ENCODE measurements around the gene TMEM97.

TMEM97 gene

GRCh38 chr17:28341516-28341915, 22.5 kb downstream of the TMEM97 start:
- Histone ChIP-seq H3K36me3 (ENCODE audit: control insufficient read depth, low read depth, low read length) (peaks cover 27% of the 10 kb centered on the region), H3K27me3 (ENCODE audit: control insufficient read depth, insufficient read depth, low read length) (no peaks in the 10 kb centered on the region), H3K9me3 (ENCODE audit: control insufficient read depth, low read depth, low read length) (no peaks in the 10 kb centered on the region), H3K4me1 (ENCODE audit: control insufficient read depth, low read depth, low read length) (peaks cover 6% of the 10 kb centered on the region), H3K9ac (ENCODE audit: low read length) (no peak overlapping the region), H3K27ac (ENCODE audit: low read length) (no peak overlapping the region), H3K4me3 (ENCODE audit: low read length) (no peak overlapping the region)

- no peak overlapping the region for H3K9ac ChIP-seq (ENCODE audit: low read length)
- peaks cover 34% of the 10 kb centered on the region for H3K36me3 ChIP-seq (ENCODE audit: control insufficient read depth, low read depth, low read length)
- no peaks in the 10 kb centered on the region for H3K4me1 ChIP-seq (ENCODE audit: control insufficient read depth, low read depth, low read length)
- no peak overlapping the region for H3K4me3 ChIP-seq (ENCODE audit: low read length)
- no peaks in the 10 kb centered on the region for H3K27me3 ChIP-seq (ENCODE audit: control insufficient read depth, insufficient read depth, low read length)
- H3K27ac ChIP-seq (ENCODE audit: low read length): no peak overlapping the region
- H3K9me3 ChIP-seq (ENCODE audit: control insufficient read depth, low read depth, low read length): no peaks in the 10 kb centered on the region
Observed at GRCh38 chr17:28342313-28342712, 23.3 kb downstream of the TMEM97 start.

GRCh38 chr17:28343491-28343932, 24.5 kb downstream of the TMEM97 start:
- Histone ChIP-seq H3K27ac (ENCODE audit: low read length) (no peak overlapping the region), H3K27me3 (ENCODE audit: control insufficient read depth, insufficient read depth, low read length) (no peaks in the 10 kb centered on the region), H3K9ac (ENCODE audit: low read length) (no peak overlapping the region), H3K9me3 (ENCODE audit: control insufficient read depth, low read depth, low read length) (no peaks in the 10 kb centered on the region), H3K4me3 (ENCODE audit: low read length) (no peak overlapping the region), H3K36me3 (ENCODE audit: control insufficient read depth, low read depth, low read length) (peaks cover 44% of the 10 kb centered on the region), H3K4me1 (ENCODE audit: control insufficient read depth, low read depth, low read length) (no peaks in the 10 kb centered on the region)

GRCh38 chr17:28344011-28344410, 25.0 kb downstream of the TMEM97 start:
- Histone ChIP-seq H3K4me1 (ENCODE audit: control insufficient read depth, low read depth, low read length) (no peaks in the 10 kb centered on the region), H3K27me3 (ENCODE audit: control insufficient read depth, insufficient read depth, low read length) (no peaks in the 10 kb centered on the region), H3K9me3 (ENCODE audit: control insufficient read depth, low read depth, low read length) (no peaks in the 10 kb centered on the region), H3K9ac (ENCODE audit: low read length) (no peak overlapping the region), H3K27ac (ENCODE audit: low read length) (no peak overlapping the region), H3K4me3 (ENCODE audit: low read length) (no peak overlapping the region), H3K36me3 (ENCODE audit: control insufficient read depth, low read depth, low read length) (peaks cover 49% of the 10 kb centered on the region)

GRCh38 chr17:28344435-28344901, 25.5 kb downstream of the TMEM97 start:
- H3K4me1 ChIP-seq (ENCODE audit: control insufficient read depth, low read depth, low read length): no peaks in the 10 kb centered on the region
- H3K27me3 ChIP-seq (ENCODE audit: control insufficient read depth, insufficient read depth, low read length): no peaks in the 10 kb centered on the region
- H3K27ac ChIP-seq (ENCODE audit: low read length): no peak overlapping the region
- no peak overlapping the region for H3K4me3 ChIP-seq (ENCODE audit: low read length)
- H3K36me3 ChIP-seq (ENCODE audit: control insufficient read depth, low read depth, low read length): peaks cover 50% of the 10 kb centered on the region
- no peaks in the 10 kb centered on the region for H3K9me3 ChIP-seq (ENCODE audit: control insufficient read depth, low read depth, low read length)
- no peak overlapping the region for H3K9ac ChIP-seq (ENCODE audit: low read length)

- Histone ChIP-seq H3K27ac (ENCODE audit: low read length) (no peak overlapping the region), H3K9ac (ENCODE audit: low read length) (no peak overlapping the region), H3K4me3 (ENCODE audit: low read length) (no peak overlapping the region), H3K27me3 (ENCODE audit: control insufficient read depth, insufficient read depth, low read length) (no peaks in the 10 kb centered on the region), H3K9me3 (ENCODE audit: control insufficient read depth, low read depth, low read length) (no peaks in the 10 kb centered on the region), H3K36me3 (ENCODE audit: control insufficient read depth, low read depth, low read length) (peaks cover 61% of the 10 kb centered on the region), H3K4me1 (ENCODE audit: control insufficient read depth, low read depth, low read length) (no peaks in the 10 kb centered on the region)
Observed at GRCh38 chr17:28345419-28346198, 26.6 kb downstream of the TMEM97 start.

GRCh38 chr17:28346199-28346580, 27.2 kb downstream of the TMEM97 start:
- Histone ChIP-seq H3K27ac (ENCODE audit: low read length) (no peak overlapping the region), H3K36me3 (ENCODE audit: control insufficient read depth, low read depth, low read length) (peaks cover 66% of the 10 kb centered on the region), H3K27me3 (ENCODE audit: control insufficient read depth, insufficient read depth, low read length) (no peaks in the 10 kb centered on the region)

GRCh38 chr17:28346746-28347246, 27.8 kb downstream of the TMEM97 start:
- Histone ChIP-seq H3K9me3 (ENCODE audit: control insufficient read depth, low read depth, low read length) (no peaks in the 10 kb centered on the region), H3K9ac (ENCODE audit: low read length) (no peak overlapping the region), H3K27me3 (ENCODE audit: control insufficient read depth, insufficient read depth, low read length) (no peaks in the 10 kb centered on the region), H3K27ac (ENCODE audit: low read length) (no peak overlapping the region), H3K4me1 (ENCODE audit: control insufficient read depth, low read depth, low read length) (no peaks in the 10 kb centered on the region), H3K36me3 (ENCODE audit: control insufficient read depth, low read depth, low read length) (peaks cover 69% of the 10 kb centered on the region), H3K4me3 (ENCODE audit: low read length) (no peak overlapping the region)

More at GRCh38 chr17:28346199-28346580, 27.2 kb downstream of the TMEM97 start:
- H3K9ac ChIP-seq (ENCODE audit: low read length): no peak overlapping the region
- H3K4me1 ChIP-seq (ENCODE audit: control insufficient read depth, low read depth, low read length): no peaks in the 10 kb centered on the region
- H3K9me3 ChIP-seq (ENCODE audit: control insufficient read depth, low read depth, low read length): no peaks in the 10 kb centered on the region
- H3K4me3 ChIP-seq (ENCODE audit: low read length): no peak overlapping the region

GRCh38 chr17:28347261-28347891, 28.4 kb downstream of the TMEM97 start:
- Histone ChIP-seq H3K9ac (ENCODE audit: low read length) (no peak overlapping the region), H3K4me3 (ENCODE audit: low read length) (no peak overlapping the region), H3K27me3 (ENCODE audit: control insufficient read depth, insufficient read depth, low read length) (no peaks in the 10 kb centered on the region), H3K36me3 (ENCODE audit: control insufficient read depth, low read depth, low read length) (peaks cover 69% of the 10 kb centered on the region), H3K9me3 (ENCODE audit: control insufficient read depth, low read depth, low read length) (no peaks in the 10 kb centered on the region), H3K4me1 (ENCODE audit: control insufficient read depth, low read depth, low read length) (no peaks in the 10 kb centered on the region), H3K27ac (ENCODE audit: low read length) (no peak overlapping the region)

- H3K27ac ChIP-seq (ENCODE audit: low read length): no peak overlapping the region
- H3K36me3 ChIP-seq (ENCODE audit: control insufficient read depth, low read depth, low read length): peaks cover 79% of the 10 kb centered on the region
- no peaks in the 10 kb centered on the region for H3K9me3 ChIP-seq (ENCODE audit: control insufficient read depth, low read depth, low read length)
- H3K9ac ChIP-seq (ENCODE audit: low read length): no peak overlapping the region
- no peaks in the 10 kb centered on the region for H3K4me1 ChIP-seq (ENCODE audit: control insufficient read depth, low read depth, low read length)
- H3K27me3 ChIP-seq (ENCODE audit: control insufficient read depth, insufficient read depth, low read length): no peaks in the 10 kb centered on the region
- H3K4me3 ChIP-seq (ENCODE audit: low read length): no peak overlapping the region
Observed at GRCh38 chr17:28348979-28349378, 30.0 kb downstream of the TMEM97 start.

GRCh38 chr17:28350271-28350670, 31.3 kb downstream of the TMEM97 start:
- Histone ChIP-seq H3K36me3 (ENCODE audit: control insufficient read depth, low read depth, low read length) (peaks cover 84% of the 10 kb centered on the region), H3K4me3 (ENCODE audit: low read length) (no peak overlapping the region), H3K9ac (ENCODE audit: low read length) (no peak overlapping the region), H3K27ac (ENCODE audit: low read length) (no peak overlapping the region), H3K9me3 (ENCODE audit: control insufficient read depth, low read depth, low read length) (no peaks in the 10 kb centered on the region), H3K4me1 (ENCODE audit: control insufficient read depth, low read depth, low read length) (no peaks in the 10 kb centered on the region), H3K27me3 (ENCODE audit: control insufficient read depth, insufficient read depth, low read length) (no peaks in the 10 kb centered on the region)

Measured in iPS-18a (cell line).